A549 treated with CpdA at 1 μM for 4 hours (cell line): ENCODE results near the gene CEP95. TPM values are rescaled to one million over a fixed set of nuclear protein-coding genes. Genes with fewer than 3 reads are reported as not detected.

Experiments used
- total RNA-seq: library from RNA; stranded (reverse); fragments of 200-300 nt; extraction: Qiagen RNA extraction; gene quantifications from 5 replicates; pipeline ENCODE4 v1.2.3, GENCODE V29; 2022; ENCODE audit warnings: low read depth

CEP95 gene, protein sequence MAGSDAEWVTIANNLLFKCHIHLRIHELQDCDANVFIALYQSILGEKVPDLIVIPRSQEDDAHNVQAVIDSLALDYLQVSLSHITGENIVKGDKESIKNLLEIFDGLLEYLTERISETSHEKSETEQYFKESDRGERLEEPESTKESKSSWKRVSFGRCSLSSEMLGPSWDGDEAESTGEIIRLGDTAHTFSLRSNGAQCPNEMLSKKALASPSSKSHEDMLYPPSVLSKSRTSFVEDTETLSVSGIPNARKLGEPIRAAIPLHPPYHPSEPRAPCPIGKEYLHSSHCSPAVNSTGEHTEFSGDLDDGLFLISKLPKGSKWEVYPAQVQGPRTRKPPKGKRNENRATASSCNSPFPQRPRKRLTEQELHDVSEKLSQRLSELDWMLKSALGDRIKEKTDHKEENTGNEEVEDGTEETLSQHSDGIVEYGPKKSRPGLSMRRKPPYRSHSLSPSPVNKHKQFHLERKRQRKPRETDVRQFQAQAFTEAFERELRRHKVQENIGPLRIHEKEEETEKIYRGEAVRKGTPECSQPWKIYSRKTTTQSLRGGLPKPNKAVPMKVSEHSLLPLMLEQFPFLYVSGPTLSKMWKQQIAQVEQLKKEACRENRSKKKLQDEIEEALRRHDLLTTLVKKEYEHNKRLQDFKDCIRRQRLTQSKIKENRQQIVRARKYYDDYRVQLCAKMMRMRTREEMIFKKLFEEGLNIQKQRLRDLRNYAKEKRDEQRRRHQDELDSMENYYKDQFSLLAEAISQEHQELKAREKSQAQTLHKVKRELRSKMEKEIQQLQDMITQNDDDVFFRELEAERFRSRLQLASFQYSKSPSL
- total RNA-seq = 29.1 to 37.8 TPM (median 33.4 TPM) in 5 replicates

DNA sequence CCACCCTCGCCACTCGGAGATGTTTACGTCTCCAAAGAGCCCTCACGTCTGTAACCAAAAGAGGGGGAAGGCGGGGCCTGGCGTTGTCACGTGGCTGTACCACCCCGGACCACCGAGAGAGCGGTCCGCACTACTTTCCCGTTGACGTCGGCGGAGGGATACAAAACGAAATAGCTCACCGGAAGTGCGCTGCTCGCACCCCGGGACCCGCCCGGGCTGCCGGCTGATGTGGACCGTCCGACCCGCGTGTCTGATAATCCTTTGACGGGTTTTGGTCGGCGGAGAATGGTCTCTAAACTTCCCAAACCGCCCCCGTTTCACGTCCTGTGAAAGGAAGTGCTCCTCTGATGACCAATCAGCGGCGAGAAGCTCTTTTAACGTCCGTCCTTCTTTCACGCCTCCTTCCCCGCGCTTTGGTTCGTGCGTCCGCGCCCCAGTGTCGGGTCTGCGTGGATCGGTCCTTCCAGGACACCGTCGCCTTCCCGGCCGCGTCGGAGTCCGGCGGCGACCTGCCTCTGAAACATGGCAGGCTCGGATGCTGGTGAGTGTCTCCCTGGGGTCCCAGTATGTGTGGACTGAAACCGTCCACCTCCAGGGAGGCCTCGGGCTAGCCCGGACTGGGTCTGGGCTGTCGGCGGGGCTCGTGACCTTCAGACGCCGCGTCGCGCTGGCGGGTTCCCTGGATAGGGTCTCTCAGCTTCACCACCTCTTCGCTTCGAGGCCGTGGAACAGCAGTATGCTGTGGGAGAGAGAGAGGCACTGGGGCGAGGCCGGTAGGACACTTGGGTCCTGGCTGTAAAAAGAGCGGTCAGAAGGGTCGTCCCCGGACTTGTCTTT, at the start of gene CEP95:
Gene CEP95 (plus strand): TSS at position 402 of the 837 bp plus-strand sequence. CDS start 121 bp downstream, at position 523.

DNA sequence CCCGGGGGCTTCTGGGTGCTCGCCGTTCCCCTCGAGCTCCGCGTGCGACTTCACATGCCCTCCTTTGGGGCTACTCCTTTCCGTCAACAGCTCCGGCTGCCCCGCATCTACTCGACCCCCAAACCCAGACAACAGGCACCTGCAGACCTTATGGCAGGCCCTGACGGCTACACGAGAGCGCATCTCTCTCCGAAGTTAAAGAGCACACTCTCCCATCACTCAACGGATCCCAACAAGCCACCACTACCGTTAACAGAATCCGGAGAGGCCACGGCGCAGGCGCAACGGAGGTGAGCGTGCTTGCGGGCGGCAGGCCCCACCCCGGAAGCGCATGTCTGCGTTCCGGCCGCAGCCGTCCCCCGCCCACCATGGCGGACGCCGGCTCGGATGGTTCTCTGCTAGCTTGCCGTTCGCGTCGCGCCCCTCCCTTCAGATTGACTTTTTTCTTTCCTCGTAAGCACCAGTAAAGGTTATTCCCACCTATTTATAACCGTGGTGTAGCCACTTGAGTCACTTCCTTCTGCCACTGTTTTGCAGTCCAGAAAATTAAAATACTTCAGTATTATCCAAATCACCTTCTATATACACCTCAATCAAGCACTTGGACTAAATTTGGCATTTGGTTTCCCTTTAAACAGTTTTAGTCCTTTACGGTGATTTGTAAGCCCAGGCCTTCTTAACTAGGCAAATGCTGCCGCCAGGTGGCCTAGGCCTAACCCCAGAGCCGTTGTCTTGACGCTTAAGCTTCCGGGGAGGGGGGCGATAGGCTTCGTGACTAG, 9.8 kb upstream of the CEP95 start, which contains the start of gene POLG2:
Gene POLG2 (minus strand): TSS at position 269 of the 779 bp plus-strand sequence. CDS start 86 bp downstream, at position 183.

DNA sequence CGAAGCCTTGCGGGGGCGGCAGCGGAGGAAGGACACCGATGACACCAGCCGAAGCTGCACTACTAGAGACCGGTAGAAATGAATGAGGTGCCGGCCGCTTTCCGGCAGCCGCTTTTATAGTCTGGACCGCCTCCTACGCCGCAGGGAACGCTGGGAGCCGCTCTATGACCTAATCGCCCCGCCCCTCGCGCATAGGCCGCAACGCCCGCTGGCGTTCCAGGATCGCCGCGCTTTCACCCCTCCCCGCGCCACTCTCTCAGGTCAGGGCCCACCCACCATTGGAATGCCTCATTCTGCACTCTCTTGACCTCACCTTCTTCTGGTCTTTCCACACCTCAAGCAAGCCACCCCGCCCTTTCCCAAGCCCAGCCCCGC, 589 bp upstream of the CEP95 start, which contains the start of gene DDX5:
Gene DDX5 (minus strand): TSS at position 89 of the 375 bp plus-strand sequence. CDS start 170 bp downstream, outside the sequence.

Other genes with a start within 250 kb of the CEP95 start
- gene TEX2, start 243.7 kb upstream of the CEP95 start, total RNA-seq = 9.2 to 12.5 TPM (median 10.8 TPM) in 5 replicates
- 0.02 to 0.15 TPM (median 0.08 TPM) in 3 of 5 replicates, not detected in the others for gene PECAM1, start 116.1 kb upstream of the CEP95 start, total RNA-seq
- gene MILR1, start 57.9 kb upstream of the CEP95 start, total RNA-seq = 1.6 to 3.0 TPM (median 2.1 TPM) in 5 replicates
- gene POLG2, start 9.9 kb upstream of the CEP95 start, total RNA-seq = 16.8 to 19.2 TPM (median 16.8 TPM) in 5 replicates
- 586 to 1,065 TPM (median 610 TPM) in 5 replicates for gene DDX5, start 688 bp upstream of the CEP95 start, total RNA-seq
- gene SMURF2, start 155.3 kb downstream of the CEP95 start, total RNA-seq = 25.6 to 39.3 TPM (median 30.6 TPM) in 5 replicates